M059J (cell line): ENCODE data around the gene IFT122. TPM values are rescaled to one million over a fixed set of nuclear protein-coding genes. Genes with fewer than 3 reads are reported as not detected.
"Not testable (repeated sequence)": the region's sequence is repeated elsewhere in the genome, so short reads cannot be mapped to it uniquely, and the experiment has no call there.

Experiments
- DNase-seq: peaks from one replicate; pipeline ENCODE4 v3.0.0-alpha.2; 2012; ENCODE audit warnings: low read depth
- total RNA-seq: library from RNA; depleted of rRNA; stranded (reverse); fragments of >200 nt; shearing (Covaris generic); gene quantifications from 2 replicates; pipeline ENCODE4 v1.2.3, GENCODE V29; 2014

IFT122 gene
- total RNA-seq, 1 experiment from 2014 or later, result 14.7 TPM

DNA sequence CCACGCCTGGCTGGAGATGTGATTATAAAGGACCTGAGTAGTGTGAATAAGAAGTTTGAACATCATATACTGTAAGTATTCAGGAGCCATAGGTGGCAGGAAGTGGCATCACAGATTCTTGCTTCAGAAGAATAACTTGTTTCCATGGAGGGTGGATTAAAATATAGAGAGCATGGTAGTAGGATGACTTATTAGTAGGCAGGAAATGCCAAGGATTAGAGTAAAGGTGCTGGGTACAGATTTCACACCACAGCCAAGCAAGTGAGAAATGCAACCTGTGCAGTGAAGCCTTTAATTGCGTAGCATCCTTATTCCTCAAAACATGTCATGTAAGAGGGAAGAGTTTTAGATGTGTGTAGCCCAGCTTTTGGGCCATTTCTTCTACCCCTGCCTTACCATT is 30.8 kb downstream of the IFT122 start:
- DNase-seq, result no peak

DNA sequence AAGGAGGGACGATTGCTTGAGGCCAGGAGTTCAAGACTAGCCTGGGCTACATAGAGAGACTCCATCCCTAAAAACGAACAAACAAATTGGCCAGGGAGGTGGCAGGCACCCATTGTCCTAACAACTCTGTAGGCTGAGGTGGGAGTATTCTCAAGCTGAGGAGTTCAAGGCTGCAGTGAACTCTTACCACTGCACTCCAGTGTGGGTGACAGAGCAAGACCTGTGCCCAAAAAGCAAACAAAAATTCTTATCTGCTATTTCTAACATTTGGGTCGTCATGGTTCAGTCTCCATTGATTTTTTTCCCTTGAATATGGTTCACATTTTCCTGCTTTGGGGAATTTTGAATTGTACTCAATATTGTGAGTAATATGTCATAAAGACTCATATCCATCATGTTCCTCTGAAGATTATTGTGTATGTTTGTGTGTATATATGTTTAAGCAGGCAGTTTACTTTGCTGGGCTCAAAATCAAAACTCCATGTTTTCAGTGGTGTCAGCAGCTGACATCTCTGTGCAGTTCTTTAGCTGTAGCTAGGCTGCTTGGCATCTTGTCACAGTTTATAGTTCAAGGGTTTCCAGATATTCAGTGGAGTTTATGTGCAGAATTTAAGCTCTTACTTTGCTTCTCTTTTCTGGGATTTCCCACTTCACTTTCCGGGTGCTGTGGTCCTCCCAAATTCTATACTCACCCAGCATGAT is 33.2 kb downstream of the IFT122 start:
- no peak for DNase-seq

- DNase-seq, result no peak
These were observed 33.7 kb downstream of the IFT122 start for GRCh38 chr3:129473769-129474152.

- DNase-seq, result peak; percentile 68
These were observed 35.2 kb downstream of the IFT122 start for GRCh38 chr3:129474984-129475804.

DNA sequence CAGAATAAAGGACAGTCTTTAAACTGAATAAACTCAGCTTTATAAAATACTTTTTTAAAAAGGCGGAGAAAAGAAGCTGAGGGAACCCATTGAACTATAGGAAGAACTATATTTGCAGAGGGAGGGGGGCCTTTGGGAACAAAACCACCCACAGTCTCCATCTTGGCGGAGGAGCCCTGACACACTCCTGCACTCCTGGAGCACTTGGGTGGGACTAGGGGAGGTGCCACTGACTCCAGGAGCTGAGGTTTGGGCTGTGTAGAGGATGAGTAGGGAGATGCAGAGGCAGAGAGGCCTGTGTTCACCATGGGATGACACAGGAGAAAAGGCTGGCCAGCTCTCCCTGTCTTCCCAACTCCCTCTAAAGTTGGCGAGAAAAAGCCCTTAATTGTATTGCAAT is 35.8 kb downstream of the IFT122 start:
- DNase-seq, result no peak

GRCh38 chr3:129476586-129476985 is 36.6 kb downstream of the IFT122 start:
- DNase-seq, result no peak

DNA sequence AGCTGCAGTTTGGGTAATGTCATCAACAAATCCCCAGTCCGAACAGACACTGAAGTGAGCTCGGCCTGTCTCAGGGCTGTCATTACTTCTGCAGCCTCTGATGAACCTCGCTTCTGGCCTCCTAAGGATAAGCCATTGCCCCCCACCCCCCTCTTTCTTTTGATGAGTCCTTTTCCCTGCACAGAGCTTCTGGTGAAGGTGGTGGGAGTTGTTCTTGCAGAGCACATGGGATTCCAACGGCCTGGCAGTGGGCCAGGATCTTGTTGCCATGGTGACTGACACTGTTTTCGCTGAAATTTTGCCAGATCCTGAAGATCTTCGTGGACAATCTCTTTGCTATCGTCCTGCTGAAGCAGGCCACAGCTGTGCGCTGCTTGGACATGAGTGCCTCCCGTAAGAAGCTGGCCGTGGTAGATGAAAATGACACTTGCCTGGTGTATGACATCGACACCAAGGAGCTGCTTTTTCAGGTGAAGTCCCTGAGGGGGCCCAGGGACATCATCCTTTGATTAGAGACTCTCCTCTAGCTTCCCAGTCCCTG is 41.3 kb downstream of the IFT122 start:
- DNase-seq, result not testable (repeated sequence)

DNA sequence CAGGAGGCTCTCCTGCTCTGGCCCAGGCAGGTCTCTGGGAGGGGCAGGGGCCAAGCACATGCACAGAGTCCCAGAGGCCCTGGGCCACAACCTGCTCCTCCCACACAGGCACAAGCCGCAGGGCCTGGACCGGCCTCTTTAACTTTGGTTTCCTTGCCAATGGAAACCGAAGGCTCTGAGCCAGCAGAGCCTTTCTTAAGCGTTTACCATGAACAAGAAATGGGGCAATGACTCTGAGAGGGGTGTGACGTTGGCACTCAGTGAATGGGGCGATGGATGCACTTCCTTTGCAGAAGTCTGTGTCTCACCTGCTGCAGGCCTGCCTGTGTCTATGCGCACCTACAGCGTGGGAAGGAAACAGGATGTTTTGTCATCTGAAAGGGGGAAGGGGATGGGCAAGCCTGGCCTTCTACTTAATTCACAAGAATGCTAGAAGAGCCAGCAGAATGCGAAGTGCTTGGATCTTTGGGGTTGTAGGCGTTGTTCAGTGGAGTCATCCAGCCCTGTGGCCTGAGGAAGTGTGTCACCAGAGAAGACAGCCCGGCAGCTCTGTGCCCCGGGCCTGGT is 41.8 kb downstream of the IFT122 start:
- DNase-seq, result peak; percentile 37

GRCh38 chr3:129482721-129483120 is 42.7 kb downstream of the IFT122 start:
- DNase-seq, result no peak

GRCh38 chr3:129483870-129484269 is 43.8 kb downstream of the IFT122 start:
- no peak for DNase-seq

- not testable (repeated sequence) for DNase-seq
These were observed 45.1 kb downstream of the IFT122 start for GRCh38 chr3:129485146-129485545.

- peak; percentile 100 for DNase-seq
These were observed 46.0 kb downstream of the IFT122 start for GRCh38 chr3:129485721-129486663.

DNA sequence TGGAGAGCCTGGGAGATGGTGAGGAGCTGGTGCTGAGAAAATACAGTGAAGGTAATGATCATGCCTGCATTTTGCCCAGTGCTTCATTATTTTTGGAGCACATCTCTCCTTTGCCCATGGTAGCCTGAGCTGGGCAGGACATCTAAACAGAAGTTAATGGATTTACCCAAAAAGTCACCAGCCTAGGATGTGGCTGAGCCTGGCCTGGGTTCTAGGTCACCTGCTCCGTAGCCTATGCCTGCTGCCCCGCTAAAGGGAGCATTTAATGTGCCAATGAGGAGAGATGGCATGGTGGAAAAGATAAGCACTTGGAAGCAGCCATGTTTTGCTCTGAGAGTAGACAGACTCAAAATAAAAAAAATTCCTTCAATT is 46.6 kb downstream of the IFT122 start:
- no peak for DNase-seq

DNA sequence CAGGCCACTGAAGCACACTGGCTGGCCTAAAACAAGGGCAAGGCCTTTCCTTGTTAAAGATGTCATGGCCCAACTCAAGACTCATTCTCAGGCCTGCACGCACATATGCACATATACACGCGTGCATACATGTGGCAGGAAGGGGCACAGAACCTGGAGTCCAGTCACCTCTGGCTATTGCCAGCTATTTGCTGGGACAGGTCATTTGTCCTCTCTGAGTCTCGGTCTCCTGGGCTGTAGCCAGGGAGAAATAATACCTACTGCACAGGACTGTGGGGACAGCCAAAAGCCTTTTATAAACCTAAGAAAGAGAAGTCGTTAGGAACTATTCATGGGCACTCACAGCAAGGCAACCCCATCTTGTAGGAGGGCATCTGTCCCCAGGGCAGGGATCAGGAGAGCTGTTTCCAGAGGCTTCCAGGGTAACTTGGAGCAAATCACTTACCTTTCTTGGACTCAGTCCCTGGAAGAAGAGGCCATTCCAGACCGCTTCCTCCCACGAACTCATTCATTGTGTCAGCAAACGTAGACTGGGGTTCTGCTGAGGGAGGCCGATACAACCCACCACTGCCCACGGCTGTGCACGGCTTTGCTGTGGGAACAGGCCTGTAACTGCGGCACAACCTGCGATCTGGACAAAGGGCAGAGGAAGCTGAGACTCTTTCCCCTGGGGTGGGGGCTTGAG is 47.3 kb downstream of the IFT122 start:
- DNase-seq, result no peak

DNA sequence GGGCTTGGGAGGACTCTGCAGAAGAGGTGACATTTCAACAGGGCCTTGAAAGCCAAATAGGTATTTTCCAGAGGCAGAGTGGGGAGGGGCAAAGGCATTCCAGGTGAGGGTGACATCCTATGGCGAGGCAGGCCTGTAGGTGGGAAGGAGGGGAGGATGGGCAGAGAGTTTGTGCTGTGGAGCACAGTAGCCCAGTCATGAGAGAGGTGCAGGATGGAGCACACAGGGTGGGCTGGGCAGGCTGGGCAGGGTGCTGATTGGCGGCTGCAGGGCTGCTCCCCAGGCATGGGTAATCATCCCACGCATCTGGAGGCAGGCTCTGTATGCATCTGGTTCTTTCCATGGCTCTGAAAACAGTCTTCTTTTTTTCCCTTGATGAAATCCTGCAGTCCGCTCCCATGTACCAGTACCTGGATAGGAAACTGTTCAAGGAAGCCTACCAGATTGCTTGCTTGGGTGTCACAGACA is 47.9 kb downstream of the IFT122 start:
- not testable (repeated sequence) for DNase-seq

DNA sequence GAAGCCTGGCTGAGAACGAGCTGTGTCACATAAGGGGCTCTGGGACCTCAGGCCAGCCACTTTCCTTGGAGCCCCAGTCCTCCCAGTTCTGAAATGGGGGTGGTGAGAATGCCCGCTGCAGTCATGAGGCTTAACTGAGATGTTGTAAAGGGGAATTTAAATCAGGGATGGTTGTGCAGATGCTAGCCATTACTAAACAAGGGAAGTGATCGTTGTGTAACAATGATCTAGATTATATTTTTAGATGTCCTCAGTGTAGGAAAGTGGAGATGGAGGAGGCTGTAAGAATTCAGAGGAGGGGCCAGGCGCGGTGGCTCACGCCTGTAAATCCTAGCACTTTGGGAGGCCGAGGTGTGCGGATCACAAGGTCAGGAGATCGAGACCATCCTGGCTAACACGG is 49.2 kb downstream of the IFT122 start:
- DNase-seq, result not testable (repeated sequence)

GRCh38 chr3:129490273-129490675 is 50.2 kb downstream of the IFT122 start:
- peak; percentile 89 for DNase-seq

- DNase-seq, result not testable (repeated sequence)
These were observed 51.1 kb downstream of the IFT122 start for GRCh38 chr3:129491077-129491476.

- DNase-seq, result no peak
These were observed 51.8 kb downstream of the IFT122 start for GRCh38 chr3:129491794-129492193.

DNA sequence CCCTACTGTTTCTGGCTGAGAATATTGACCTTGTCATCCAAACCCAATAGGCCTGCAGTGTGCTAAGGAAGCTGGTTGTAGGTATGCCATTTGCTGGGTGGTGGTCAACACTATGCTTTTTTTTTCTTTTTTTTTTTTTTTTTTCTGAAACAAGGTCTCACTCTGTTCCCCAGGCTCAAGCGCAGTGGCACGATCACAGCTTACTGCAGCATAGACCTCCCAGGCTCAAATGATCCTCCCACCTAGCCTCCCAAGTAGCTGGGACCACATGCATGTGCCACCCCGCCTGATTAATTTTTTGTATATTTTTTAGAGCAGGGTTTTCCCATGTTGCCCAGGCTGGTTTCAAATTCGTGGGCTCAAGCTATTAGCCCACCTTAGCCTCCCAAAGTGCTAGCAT is 52.7 kb downstream of the IFT122 start:
- no peak for DNase-seq

- DNase-seq, result no peak
These were observed 53.2 kb downstream of the IFT122 start for GRCh38 chr3:129493206-129493605.
